ENCODE results near the gene GGT5.

GGT5 gene

DNA sequence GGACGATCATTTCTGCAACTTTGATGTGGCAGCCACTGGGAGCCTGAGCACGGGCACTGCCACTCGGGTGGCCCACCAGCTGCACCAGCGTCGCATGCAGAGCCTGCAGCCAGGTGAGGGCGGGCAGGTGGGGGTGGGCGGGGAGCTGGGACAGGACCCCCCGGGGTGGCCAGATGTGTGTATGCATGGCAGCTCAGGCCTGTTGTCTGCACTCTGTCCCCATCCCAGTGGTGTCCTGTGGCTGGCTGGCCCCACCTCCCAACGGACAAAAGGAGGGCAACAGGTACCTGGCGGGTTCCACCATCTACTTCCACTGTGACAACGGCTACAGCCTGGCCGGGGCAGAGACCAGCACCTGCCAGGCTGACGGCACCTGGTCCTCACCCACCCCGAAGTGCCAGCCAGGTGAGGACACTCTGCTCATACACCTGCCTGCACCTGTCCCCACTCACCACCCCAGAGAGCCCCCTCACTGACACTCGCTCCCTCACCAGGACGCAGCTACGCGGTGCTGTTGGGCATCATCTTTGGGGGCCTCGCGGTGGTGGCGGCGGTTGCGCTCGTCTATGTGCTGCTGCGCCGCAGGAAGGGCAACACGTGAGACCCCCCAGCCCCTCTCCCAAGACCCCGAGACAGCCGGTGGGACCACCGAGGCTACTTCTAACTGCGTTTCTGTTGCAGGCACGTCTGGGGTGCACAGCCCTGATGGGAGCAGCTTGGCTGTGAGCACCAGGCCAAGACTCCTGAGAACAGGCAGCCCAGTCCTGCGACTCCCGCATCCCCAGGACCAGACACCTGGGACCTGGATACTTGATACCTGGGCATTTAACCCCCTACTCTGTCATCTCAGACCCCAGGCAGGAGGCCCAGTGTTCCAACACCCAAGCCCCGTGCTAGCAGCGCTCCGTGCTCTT is 56.9 kb downstream of the GGT5 start:
- no peak for DNase-seq (ENCODE audit: low read depth)
- TF ChIP-seq, protein P1, sequence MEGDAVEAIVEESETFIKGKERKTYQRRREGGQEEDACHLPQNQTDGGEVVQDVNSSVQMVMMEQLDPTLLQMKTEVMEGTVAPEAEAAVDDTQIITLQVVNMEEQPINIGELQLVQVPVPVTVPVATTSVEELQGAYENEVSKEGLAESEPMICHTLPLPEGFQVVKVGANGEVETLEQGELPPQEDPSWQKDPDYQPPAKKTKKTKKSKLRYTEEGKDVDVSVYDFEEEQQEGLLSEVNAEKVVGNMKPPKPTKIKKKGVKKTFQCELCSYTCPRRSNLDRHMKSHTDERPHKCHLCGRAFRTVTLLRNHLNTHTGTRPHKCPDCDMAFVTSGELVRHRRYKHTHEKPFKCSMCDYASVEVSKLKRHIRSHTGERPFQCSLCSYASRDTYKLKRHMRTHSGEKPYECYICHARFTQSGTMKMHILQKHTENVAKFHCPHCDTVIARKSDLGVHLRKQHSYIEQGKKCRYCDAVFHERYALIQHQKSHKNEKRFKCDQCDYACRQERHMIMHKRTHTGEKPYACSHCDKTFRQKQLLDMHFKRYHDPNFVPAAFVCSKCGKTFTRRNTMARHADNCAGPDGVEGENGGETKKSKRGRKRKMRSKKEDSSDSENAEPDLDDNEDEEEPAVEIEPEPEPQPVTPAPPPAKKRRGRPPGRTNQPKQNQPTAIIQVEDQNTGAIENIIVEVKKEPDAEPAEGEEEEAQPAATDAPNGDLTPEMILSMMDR (IDR thresholded peaks at IDR 0.05; ENCODE audit: control insufficient read depth, insufficient read depth, low read depth, low read length, missing control alignments) = no peak

DNA sequence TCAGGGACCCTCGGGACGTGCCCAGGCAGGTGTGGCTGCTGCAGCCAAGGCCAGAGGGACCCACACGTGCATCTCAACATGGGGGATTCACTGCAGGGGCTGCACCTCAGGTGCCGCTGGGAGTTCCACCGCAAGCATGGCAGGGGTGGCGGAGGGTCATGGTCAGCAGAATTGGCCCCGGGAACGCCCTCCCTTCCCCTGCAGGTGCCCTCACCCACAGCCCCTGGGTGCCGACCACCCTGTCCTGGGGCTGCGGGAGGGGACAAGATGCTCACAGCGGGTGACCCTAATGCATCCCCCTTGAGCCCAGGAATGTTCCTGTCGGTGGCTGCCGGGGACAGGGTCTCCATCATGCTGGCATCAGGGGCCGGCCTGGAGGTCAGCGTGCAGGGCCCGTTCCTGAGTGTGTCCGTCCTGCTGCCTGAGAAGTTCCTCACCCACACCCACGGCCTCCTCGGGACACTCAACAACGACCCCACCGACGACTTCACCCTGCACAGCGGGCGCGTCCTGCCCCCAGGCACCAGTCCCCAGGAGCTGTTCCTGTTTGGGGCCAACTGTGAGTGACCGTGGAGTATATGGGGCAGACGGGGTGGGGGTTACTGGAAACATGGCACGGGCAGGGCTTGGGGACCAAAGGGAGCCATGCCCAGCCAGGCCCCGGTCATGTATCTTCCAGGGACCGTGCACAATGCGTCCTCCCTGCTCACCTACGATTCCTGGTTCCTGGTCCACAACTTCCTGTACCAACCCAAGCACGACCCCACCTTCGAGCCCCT is 57.8 kb downstream of the GGT5 start:
- TF ChIP-seq, protein P1 (IDR thresholded peaks at IDR 0.05; ENCODE audit: control insufficient read depth, insufficient read depth, low read depth, low read length, missing control alignments) = no peak
- DNase-seq (ENCODE audit: low read depth) = no peak
- no peak overlapping the region for H3K4me3 ChIP-seq (ENCODE audit: control insufficient read depth, low read depth, low read length)

More for the DNA sequence above, 56.9 kb downstream of the GGT5 start:
- H3K4me3 ChIP-seq (ENCODE audit: control insufficient read depth, low read depth, low read length) = no peak overlapping the region

DNA sequence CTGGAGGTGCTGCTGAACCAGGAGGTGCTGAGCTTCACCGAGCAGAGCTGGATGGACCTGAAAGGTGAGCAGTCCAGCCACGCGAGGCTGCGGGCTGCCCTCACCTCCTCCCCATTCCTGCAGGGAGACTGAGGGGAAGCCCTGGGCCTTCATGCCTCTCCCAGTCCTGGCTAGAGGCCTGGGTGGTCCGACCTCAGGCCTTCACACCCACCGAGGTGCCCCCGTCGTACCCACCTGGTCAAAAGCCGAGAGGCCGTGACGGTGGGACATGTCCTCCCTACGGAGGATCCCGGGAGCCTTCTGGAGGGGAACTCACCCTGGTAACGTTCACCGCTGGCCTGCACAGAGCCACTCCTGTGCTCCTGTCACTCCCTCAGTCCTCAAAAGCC is 58.5 kb downstream of the GGT5 start:
- DNase-seq (ENCODE audit: low read depth) = no peak
- H3K4me3 ChIP-seq (ENCODE audit: control insufficient read depth, low read depth, low read length) = no peak overlapping the region
- TF ChIP-seq, protein P1 (IDR thresholded peaks at IDR 0.05; ENCODE audit: control insufficient read depth, insufficient read depth, low read depth, low read length, missing control alignments) = no peak

DNA sequence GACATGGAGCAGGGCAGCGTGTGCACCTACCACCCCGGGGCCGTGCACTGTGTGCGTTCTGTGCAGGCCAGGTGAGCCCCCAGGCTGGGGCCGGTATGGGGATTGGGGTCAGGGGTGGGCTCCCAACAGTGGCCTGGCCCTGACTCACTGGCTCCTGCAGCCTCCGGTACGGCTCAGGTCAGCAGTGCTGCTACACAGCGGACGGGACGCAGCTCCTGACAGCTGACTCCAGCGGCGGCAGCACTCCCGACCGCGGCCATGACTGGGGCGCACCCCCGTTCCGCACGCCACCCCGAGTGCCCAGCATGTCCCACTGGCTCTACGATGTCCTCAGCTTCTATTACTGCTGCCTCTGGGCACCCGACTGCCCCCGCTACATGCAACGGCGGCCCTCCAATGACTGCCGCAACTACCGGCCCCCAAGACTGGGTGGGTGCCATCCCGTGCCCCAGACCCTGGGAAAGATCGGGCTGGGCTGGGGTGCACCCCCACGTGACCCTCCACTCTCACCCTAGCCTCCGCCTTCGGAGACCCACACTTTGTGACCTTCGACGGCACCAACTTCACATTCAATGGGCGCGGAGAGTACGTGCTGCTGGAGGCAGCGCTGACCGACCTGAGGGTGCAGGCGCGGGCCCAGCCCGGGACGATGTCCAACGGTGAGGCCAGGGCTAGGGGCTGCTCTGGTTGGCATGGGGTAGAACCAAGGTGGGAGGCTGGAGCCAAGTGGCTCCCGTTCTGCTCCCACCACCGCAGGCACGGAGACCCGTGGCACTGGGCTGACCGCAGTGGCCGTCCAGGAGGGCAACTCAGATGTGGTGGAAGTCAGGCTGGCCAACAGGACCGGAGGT is 59.2 kb downstream of the GGT5 start:
- no peak for DNase-seq (ENCODE audit: low read depth)

DNA sequence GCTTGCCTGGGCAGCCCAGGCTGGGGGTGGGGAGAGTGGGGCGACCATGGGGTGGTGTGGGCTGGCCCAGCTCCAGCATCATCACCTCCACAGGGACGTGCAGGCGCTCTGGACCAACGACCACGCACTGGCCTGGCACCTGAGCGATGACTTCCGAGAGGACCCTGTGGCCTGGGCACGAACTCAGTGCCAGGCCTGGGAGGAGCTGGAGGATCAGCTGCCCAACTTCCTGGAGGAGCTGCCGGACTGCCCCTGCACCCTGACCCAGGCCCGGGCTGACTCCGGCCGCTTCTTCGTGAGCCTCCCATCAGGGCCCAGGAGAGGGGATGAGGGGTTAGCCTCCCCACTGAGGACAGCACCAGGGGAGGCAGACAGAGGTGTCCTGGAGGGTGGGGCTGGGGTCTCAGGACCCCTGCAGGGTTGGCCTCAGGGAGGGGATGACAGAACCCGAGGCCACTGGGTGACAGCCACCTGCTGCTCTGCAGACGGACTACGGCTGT is 59.8 kb downstream of the GGT5 start:
- TF ChIP-seq, protein P1 (IDR thresholded peaks at IDR 0.05; ENCODE audit: control insufficient read depth, insufficient read depth, low read depth, low read length, missing control alignments) = no peak
- no peak for DNase-seq (ENCODE audit: low read depth)
- H3K4me3 ChIP-seq (ENCODE audit: control insufficient read depth, low read depth, low read length) = no peak overlapping the region

More for the DNA sequence above, 59.2 kb downstream of the GGT5 start:
- no peak overlapping the region for H3K4me3 ChIP-seq (ENCODE audit: control insufficient read depth, low read depth, low read length)
- TF ChIP-seq, protein P1 (IDR thresholded peaks at IDR 0.05; ENCODE audit: control insufficient read depth, insufficient read depth, low read depth, low read length, missing control alignments) = no peak

Measured in AG09309 (cell line).